DOHH2 (cell line): Measurements from ENCODE around the gene TMEM151B.

Experiments used
- H3F3A ChIP-seq: fragments of 200-600 bp; sonication (generic), shearing (Covaris generic); 2 replicates; pipeline ENCODE4 v1.6.0; 2016; ENCODE audit warnings: antibody characterized with exemption, mild to moderate bottlenecking; ENCODE audit not compliant: control insufficient read depth, insufficient read depth
- H3K27ac ChIP-seq: fragments of 200-600 bp; sonication (generic); 2 replicates; pipeline ENCODE4 v1.5.1; 2014; ENCODE audit warnings: low read depth, mild to moderate bottlenecking, low read length, moderate library complexity
- H3K27me3 ChIP-seq: fragments of 200-600 bp; sonication (generic); 2 replicates; pipeline ENCODE4 v1.6.1; 2014; ENCODE audit warnings: mild to moderate bottlenecking, low read length, mixed read lengths; ENCODE audit not compliant: control insufficient read depth
- H3K36me3 ChIP-seq: fragments of 200-600 bp; sonication (generic); 2 replicates; pipeline ENCODE4 v1.6.1; 2014; ENCODE audit warnings: mild to moderate bottlenecking, low read length, moderate library complexity, mixed read lengths; ENCODE audit not compliant: control insufficient read depth
- H3K4me1 ChIP-seq: fragments of 200-600 bp; sonication (generic); 2 replicates; pipeline ENCODE4 v1.6.1; 2014; ENCODE audit warnings: mild to moderate bottlenecking, low read length, mixed read lengths; ENCODE audit not compliant: control insufficient read depth
- H3K4me2 ChIP-seq: fragments of 200-600 bp; sonication (generic); 2 replicates; pipeline ENCODE4 v1.6.0; 2014; ENCODE audit warnings: mild to moderate bottlenecking, low read length, moderate library complexity
- H3K4me3 ChIP-seq: fragments of 200-600 bp; sonication (generic); 2 replicates; pipeline ENCODE4 v1.5.1; 2014; ENCODE audit warnings: mild to moderate bottlenecking, low read length, mixed read lengths
- H3K79me2 ChIP-seq: fragments of 200-600 bp; sonication (generic); 2 replicates; pipeline ENCODE4 v1.6.1; 2014; ENCODE audit warnings: mild to moderate bottlenecking, low read length, mixed read lengths; ENCODE audit not compliant: control insufficient read depth
- H3K9me2 ChIP-seq: fragments of 200-600 bp; sonication (generic); replicated peaks from 2 replicates; pipeline ENCODE4 v1.6.1; 2014; ENCODE audit warnings: mild to moderate bottlenecking, low read length, mixed read lengths; ENCODE audit not compliant: control insufficient read depth
- H3K9me3 ChIP-seq: fragments of 200-600 bp; sonication (generic); 2 replicates; pipeline ENCODE4 v1.6.1; 2014; ENCODE audit warnings: antibody characterized with exemption, low read length, mixed read lengths; ENCODE audit not compliant: control insufficient read depth, insufficient read depth
- H4K20me1 ChIP-seq: fragments of 200-600 bp; sonication (generic); 2 replicates; pipeline ENCODE4 v1.6.0; 2014; ENCODE audit warnings: low read depth, mild to moderate bottlenecking, antibody characterized with exemption, low read length, moderate library complexity; ENCODE audit not compliant: control insufficient read depth, insufficient read depth
- CTCF ChIP-seq: fragments of 200-600 bp; sonication (generic); IDR thresholded peaks from one replicate; pipeline ENCODE4 v1.5.1; 2014; ENCODE audit warnings: antibody characterized with exemption, mild to moderate bottlenecking, low read depth, low read length; ENCODE audit not compliant: poor library complexity, severe bottlenecking
- EZH2phosphoT487 ChIP-seq: fragments of 200-600 bp; sonication (generic); IDR thresholded peaks from 2 replicates; pipeline ENCODE4 v1.6.1; 2017; ENCODE audit warnings: borderline replicate concordance, mild to moderate bottlenecking, antibody characterized with exemption, low read length, moderate library complexity, mixed read lengths

TMEM151B gene

GRCh38 chr6:44307217-44307616, 37.0 kb downstream of the TMEM151B start:
- TF ChIP-seq EZH2phosphoT487 (no peak), CTCF (no peak)
- H3K9me2 ChIP-seq: no peaks in the 10 kb centered on the region
- no peaks in the 10 kb centered on the region for H3K9me3 ChIP-seq
- no peak overlapping the region for H3K4me3 ChIP-seq
- H3K36me3 ChIP-seq: peaks cover 81% of the 10 kb centered on the region
- H3K4me1 ChIP-seq: peaks cover 6% of the 10 kb centered on the region
- peaks cover 10% of the 10 kb centered on the region for H3K79me2 ChIP-seq
- no peaks in the 10 kb centered on the region for H3F3A ChIP-seq
- no peak overlapping the region for H3K4me2 ChIP-seq
- H4K20me1 ChIP-seq: no peaks in the 10 kb centered on the region
- no peaks in the 10 kb centered on the region for H3K27me3 ChIP-seq
- no peak overlapping the region for H3K27ac ChIP-seq

GRCh38 chr6:44309092-44309491, 38.8 kb downstream of the TMEM151B start:
- no peak for TF ChIP-seq EZH2phosphoT487
- no peak for TF ChIP-seq CTCF
- peaks cover 18% of the 10 kb centered on the region for H3K79me2 ChIP-seq
- H3K36me3 ChIP-seq: peaks cover 62% of the 10 kb centered on the region
- no peak overlapping the region for H3K4me3 ChIP-seq
- no peaks in the 10 kb centered on the region for H3K9me3 ChIP-seq
- no peak overlapping the region for H3K27ac ChIP-seq
- H4K20me1 ChIP-seq: no peaks in the 10 kb centered on the region
- H3K27me3 ChIP-seq: no peaks in the 10 kb centered on the region
- no peaks in the 10 kb centered on the region for H3K9me2 ChIP-seq
- peaks cover 9% of the 10 kb centered on the region for H3K4me1 ChIP-seq
- no peak overlapping the region for H3K4me2 ChIP-seq
- no peaks in the 10 kb centered on the region for H3F3A ChIP-seq

GRCh38 chr6:44309631-44310030, 39.4 kb downstream of the TMEM151B start:
- H3F3A ChIP-seq: no peaks in the 10 kb centered on the region
- peaks cover 57% of the 10 kb centered on the region for H3K36me3 ChIP-seq
- H3K4me3 ChIP-seq: no peak overlapping the region
- H4K20me1 ChIP-seq: no peaks in the 10 kb centered on the region
- TF ChIP-seq CTCF (no peak), EZH2phosphoT487 (no peak)
- H3K27me3 ChIP-seq: no peaks in the 10 kb centered on the region
- no peak overlapping the region for H3K4me2 ChIP-seq
- H3K9me2 ChIP-seq: no peaks in the 10 kb centered on the region
- peaks cover 18% of the 10 kb centered on the region for H3K79me2 ChIP-seq
- peaks cover 9% of the 10 kb centered on the region for H3K4me1 ChIP-seq
- H3K27ac ChIP-seq: no peak overlapping the region
- no peaks in the 10 kb centered on the region for H3K9me3 ChIP-seq

GRCh38 chr6:44310241-44310640, 40.0 kb downstream of the TMEM151B start:
- Histone ChIP-seq H3K27me3 (no peaks in the 10 kb centered on the region), H3K27ac (no peak overlapping the region), H4K20me1 (no peaks in the 10 kb centered on the region), H3K79me2 (peaks cover 18% of the 10 kb centered on the region), H3K9me2 (no peaks in the 10 kb centered on the region), H3K4me1 (peaks cover 9% of the 10 kb centered on the region), H3K9me3 (no peaks in the 10 kb centered on the region), H3F3A (no peaks in the 10 kb centered on the region), H3K4me2 (no peak overlapping the region), H3K4me3 (no peak overlapping the region), H3K36me3 (peaks cover 51% of the 10 kb centered on the region)
- TF ChIP-seq EZH2phosphoT487: no peak
- no peak for TF ChIP-seq CTCF
